ENCODE measurements around the gene TBX15.

DNA sequence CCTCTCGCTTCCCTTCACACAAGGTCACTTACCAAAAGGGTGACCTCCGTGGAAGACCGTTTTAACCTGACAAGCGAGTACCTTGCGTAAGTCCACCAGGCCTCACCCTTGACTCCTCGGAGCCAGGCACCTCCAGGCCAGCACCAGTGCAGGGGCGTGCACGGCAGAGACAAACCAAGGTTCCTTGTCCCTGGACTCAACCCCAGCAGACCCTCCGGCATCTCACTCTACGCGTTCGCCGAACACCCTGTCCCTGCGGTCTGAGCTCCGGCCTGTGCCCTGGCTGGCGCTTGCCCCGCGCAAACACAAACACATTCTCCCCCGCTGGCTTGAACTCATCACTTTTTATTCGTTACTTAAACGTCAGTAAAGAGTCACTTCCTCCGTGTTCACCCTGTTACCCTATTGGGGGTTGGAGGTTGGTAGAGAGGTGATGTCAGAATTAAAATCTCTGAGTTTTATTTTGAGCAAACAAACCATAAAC, 4.5 kb downstream of the TBX15 start:
- no peak for TF ChIP-seq CTCF (IDR thresholded peaks at IDR 0.05; ENCODE audit: insufficient read depth, low read length, poor library complexity, severe bottlenecking)
- TF ChIP-seq EZH2phosphoT487 (conservative IDR thresholded peaks at IDR 0.05; ENCODE audit: low read length), result no peak

Measured in SU-DHL-6 (cell line).